Measurements from ENCODE around the gene OTOR. TPM values are rescaled to one million over a fixed set of nuclear protein-coding genes. Genes with fewer than 3 reads are reported as not detected.
A peak's percentile ranks its signal among the peaks of the same experiment; 100 is the strongest.

Gene OTOR
- total and polyA plus RNA-seq, 8 donors: not detected

GRCh38 chr20:16713066-16713465 is 35.1 kb upstream of the OTOR start:
- intact Hi-C loops (cut with DNase I): no loop called here
- Histone ChIP-seq H3K4me1 (no peaks in the 10 kb centered on the region), H3K27me3 (no peaks in the 10 kb centered on the region), H3K9me3 (no peaks in the 10 kb centered on the region), H3K36me3 (no peaks in the 10 kb centered on the region), H3K27ac (no peak overlapping the region), H3K4me3 (no peak overlapping the region)
- no peak for TF ChIP-seq CTCF (IDR thresholded peaks at IDR 0.05)
- ATAC-seq (no peak), FAIRE-seq (no peak), DNase-seq (no peak)

- ATAC-seq (no peak), DNase-seq (no peak), FAIRE-seq (no peak)
- Histone ChIP-seq H3K27me3 (no peaks in the 10 kb centered on the region), H3K4me3 (no peak overlapping the region), H3K36me3 (no peaks in the 10 kb centered on the region), H3K4me1 (no peaks in the 10 kb centered on the region), H3K27ac (no peak overlapping the region), H3K9me3 (no peaks in the 10 kb centered on the region)
- WGBS, 2 donors: 54 to 62% methylated on average over 5 of the region's 5 CpGs
- intact Hi-C loops (cut with DNase I): no loop called here
- TF ChIP-seq CTCF (IDR thresholded peaks at IDR 0.05): no peak
Observed at GRCh38 chr20:16714242-16714641, 33.9 kb upstream of the OTOR start.

GRCh38 chr20:16714751-16715150 is 33.4 kb upstream of the OTOR start:
- no peak overlapping the region for H3K27ac ChIP-seq
- TF ChIP-seq CTCF (IDR thresholded peaks at IDR 0.05): no peak
- no peak for DNase-seq
- no peaks in the 10 kb centered on the region for H3K4me1 ChIP-seq
- no peak for FAIRE-seq
- 54 to 59% methylated on average over 4 of the region's 4 CpGs for WGBS, 2 donors
- H3K27me3 ChIP-seq: no peaks in the 10 kb centered on the region
- H3K36me3 ChIP-seq: no peaks in the 10 kb centered on the region
- H3K4me3 ChIP-seq: no peak overlapping the region
- intact Hi-C loops (cut with DNase I): no loop called here
- no peak for ATAC-seq
- no peaks in the 10 kb centered on the region for H3K9me3 ChIP-seq

- 52 to 59% methylated on average over 1 of the region's 1 CpG for WGBS, 2 donors
- no peak for FAIRE-seq
Observed at GRCh38 chr20:16719421-16719820, 28.7 kb upstream of the OTOR start.

GRCh38 chr20:16729080-16729479 is 19.1 kb upstream of the OTOR start:
- intact Hi-C loops (cut with DNase I): no loop called here
- WGBS, 2 donors: 87 to 88% methylated on average over 1 of the region's 1 CpG
- H3K9me3 ChIP-seq: no peaks in the 10 kb centered on the region
- H3K36me3 ChIP-seq: peaks cover 0 to 13% (median 0%) of the 10 kb centered on the region in 3 donors
- peak overlapping the region in 3 of 4 donors; percentile 37 to 95 (median 94) for H3K4me3 ChIP-seq
- FAIRE-seq (no peak), DNase-seq (no peak), ATAC-seq (no peak)
- peaks cover 7 to 8% (median 8%) of the 10 kb centered on the region in 3 donors for H3K4me1 ChIP-seq
- peaks cover 0 to 32% (median 4%) of the 10 kb centered on the region in 4 donors for H3K27me3 ChIP-seq
- no peak overlapping the region for H3K27ac ChIP-seq
- no peak for TF ChIP-seq CTCF (IDR thresholded peaks at IDR 0.05)

More at GRCh38 chr20:16719421-16719820, 28.7 kb upstream of the OTOR start:
- DNase-seq (no peak), ATAC-seq (no peak)
- peaks cover 0 to 6% (median 0%) of the 10 kb centered on the region in 4 donors for H3K27me3 ChIP-seq
- H3K4me3 ChIP-seq: no peak overlapping the region
- intact Hi-C loops (cut with DNase I): no loop called here
- TF ChIP-seq CTCF (IDR thresholded peaks at IDR 0.05): no peak
- H3K9me3 ChIP-seq: no peaks in the 10 kb centered on the region
- no peaks in the 10 kb centered on the region for H3K36me3 ChIP-seq
- no peaks in the 10 kb centered on the region for H3K4me1 ChIP-seq
- H3K27ac ChIP-seq: no peak overlapping the region
